Progenitor cell of endocrine pancreas (in vitro differentiated cells): ENCODE measurements around the gene ACSM6. TPM values are rescaled to one million over a fixed set of nuclear protein-coding genes. Genes with fewer than 3 reads are reported as not detected.
"Not testable (repeated sequence)": the region's sequence is repeated elsewhere in the genome, so short reads cannot be mapped to it uniquely, and the experiment has no call there.

Experiments used
- DNase-seq: peaks from one replicate; pipeline ENCODE4 v3.0.0; 2021; ENCODE audit warnings: low spot score; ENCODE audit not compliant: unreplicated experiment
- H3K27ac Mint-ChIP-seq: 2 replicates; pipeline ENCODE4 v1.8.0; 2021; ENCODE audit warnings: mild to moderate bottlenecking, moderate library complexity, mixed read lengths
- H3K27me3 Mint-ChIP-seq: 2 replicates; pipeline ENCODE4 v1.8.0; 2021; ENCODE audit warnings: mixed read lengths
- H3K36me3 Mint-ChIP-seq: 2 replicates; pipeline ENCODE4 v1.8.0; 2022; ENCODE audit warnings: mixed read lengths; ENCODE audit not compliant: insufficient read depth
- H3K4me1 Mint-ChIP-seq: 2 replicates; pipeline ENCODE4 v1.8.0; 2021; ENCODE audit warnings: low read depth, mixed read lengths
- H3K4me3 Mint-ChIP-seq: 2 replicates; pipeline ENCODE4 v1.8.0; 2021; ENCODE audit warnings: low read depth, mild to moderate bottlenecking, moderate library complexity, mixed read lengths
- H3K9me3 Mint-ChIP-seq: 2 replicates; pipeline ENCODE4 v1.8.0; 2021; ENCODE audit warnings: low read depth, mixed read lengths
- CTCF ChIP-seq: fragments of 200-600 bp; sonication (generic); IDR thresholded peaks from one replicate; pipeline ENCODE4 v1.5.0; 2021; ENCODE audit warnings: antibody characterized with exemption, mild to moderate bottlenecking; ENCODE audit not compliant: unreplicated experiment
- total RNA-seq: library from RNA; stranded (reverse); gene quantifications from 2 replicates; pipeline ENCODE4 v1.2.1, GENCODE V29; 2021

Gene ACSM6
- total RNA-seq, 1 donor from 2014 or later, result not detected

GRCh38 chr10:95201736-95202135 is 7.7 kb downstream of the ACSM6 start:
- DNase-seq, result no peak
- no peak for TF ChIP-seq CTCF
- Mint-ChIP-seq H3K4me1 (peaks cover 1% of the 10 kb centered on the region), H3K4me3 (no peak overlapping the region), H3K27ac (no peak overlapping the region), H3K36me3 (peaks cover 27% of the 10 kb centered on the region), H3K9me3 (peaks cover 5% of the 10 kb centered on the region), H3K27me3 (no peaks in the 10 kb centered on the region)

- not testable (repeated sequence) for H3K9me3 Mint-ChIP-seq, H3K27me3 Mint-ChIP-seq
- peaks cover 28% of the 10 kb centered on the region for H3K36me3 Mint-ChIP-seq
These were observed 8.8 kb downstream of the ACSM6 start for GRCh38 chr10:95202865-95203264.

GRCh38 chr10:95208702-95209391 is 14.8 kb downstream of the ACSM6 start:
- H3K4me1 Mint-ChIP-seq, result peaks cover 6% of the 10 kb centered on the region
- peaks cover 13% of the 10 kb centered on the region for H3K36me3 Mint-ChIP-seq
- no peak for DNase-seq
- H3K9me3 Mint-ChIP-seq, result no peaks in the 10 kb centered on the region
- no peaks in the 10 kb centered on the region for H3K27me3 Mint-ChIP-seq
- H3K27ac Mint-ChIP-seq, result no peak overlapping the region
- H3K4me3 Mint-ChIP-seq, result no peak overlapping the region
- TF ChIP-seq CTCF, result peak; percentile 49

More at GRCh38 chr10:95202865-95203264, 8.8 kb downstream of the ACSM6 start:
- not testable (repeated sequence) for H3K27ac Mint-ChIP-seq, DNase-seq, H3K4me3 Mint-ChIP-seq, H3K4me1 Mint-ChIP-seq

GRCh38 chr10:95209509-95210127 is 15.6 kb downstream of the ACSM6 start:
- Mint-ChIP-seq H3K27ac (no peak overlapping the region), H3K4me3 (no peak overlapping the region), H3K27me3 (no peaks in the 10 kb centered on the region), H3K36me3 (peaks cover 10% of the 10 kb centered on the region), H3K9me3 (no peaks in the 10 kb centered on the region), H3K4me1 (peaks cover 6% of the 10 kb centered on the region)
- no peak for DNase-seq
- no peak for TF ChIP-seq CTCF

GRCh38 chr10:95211606-95212279 is 17.7 kb downstream of the ACSM6 start:
- Mint-ChIP-seq H3K36me3 (peaks cover 18% of the 10 kb centered on the region), H3K9me3 (no peaks in the 10 kb centered on the region), H3K27me3 (no peaks in the 10 kb centered on the region), H3K4me1 (peaks cover 6% of the 10 kb centered on the region), H3K4me3 (no peak overlapping the region), H3K27ac (peak overlapping the region; percentile 8)
- no peak for TF ChIP-seq CTCF
- no peak for DNase-seq
